Calu3 (cell line): ENCODE results near the gene CYTIP. TPM values are rescaled to one million over a fixed set of nuclear protein-coding genes. Genes with fewer than 3 reads are reported as not detected.
A peak's percentile ranks its signal among the peaks of the same experiment; 100 is the strongest.

Experiments used
- BruUV-seq: library from RNA; stranded (reverse); fragments of 400-500 nt; replicated peaks from 2 replicates; lab custom pipeline; 2021; lab: Mats Ljungman, UMichigan
- CTCF ChIA-PET: fragments of 300-600 bp; sonication (Branson Sonifier 250); formaldehyde crosslinking; loops from one replicate; lab custom pipeline; 2022; ENCODE audit warnings: antibody characterized with exemption; lab: Charles Lee
- DNase-seq: peaks from one replicate; pipeline ENCODE4 v3.0.0; 2022
- H3K27ac Mint-ChIP-seq: one replicate; pipeline ENCODE4 v1.8.0; 2022; ENCODE audit warnings: mixed read lengths; ENCODE audit not compliant: unreplicated experiment
- H3K27me3 Mint-ChIP-seq: one replicate; pipeline ENCODE4 v1.8.0; 2022; ENCODE audit warnings: mixed read lengths; ENCODE audit not compliant: unreplicated experiment
- H3K36me3 Mint-ChIP-seq: one replicate; pipeline ENCODE4 v1.8.0; 2022; ENCODE audit warnings: mild to moderate bottlenecking, moderate library complexity, mixed read lengths; ENCODE audit not compliant: insufficient read depth, unreplicated experiment
- H3K4me1 Mint-ChIP-seq: one replicate; pipeline ENCODE4 v1.8.0; 2022; ENCODE audit warnings: mild to moderate bottlenecking, low read depth, mixed read lengths; ENCODE audit not compliant: unreplicated experiment
- H3K4me3 Mint-ChIP-seq: one replicate; pipeline ENCODE4 v1.8.0; 2022; ENCODE audit warnings: mild to moderate bottlenecking, low read depth, moderate library complexity, mixed read lengths; ENCODE audit not compliant: unreplicated experiment
- H3K9me3 Mint-ChIP-seq: one replicate; pipeline ENCODE4 v1.8.0; 2022; ENCODE audit warnings: low read depth, mixed read lengths; ENCODE audit not compliant: unreplicated experiment
- intact Hi-C: fragments of 100-400 bp; cut with micrococcal nuclease; formaldehyde crosslinking; loops from one replicate; pipeline ENCODE4 v1.10.0; 2022; ENCODE audit not compliant: unreplicated experiment
- total RNA-seq: library from RNA; stranded (reverse); gene quantifications from 2 replicates; pipeline ENCODE4 v1.2.3, GENCODE V29; 2022
- TF ChIP-seq, protein P1 (sequence below): fragments of 200-600 bp; IDR thresholded peaks from one replicate; pipeline ENCODE4 v1.8.0; 2022; ENCODE audit warnings: antibody characterized with exemption; ENCODE audit not compliant: unreplicated experiment

Gene CYTIP
- total RNA-seq, 1 experiment from 2014 or later, result not detected

DNA sequence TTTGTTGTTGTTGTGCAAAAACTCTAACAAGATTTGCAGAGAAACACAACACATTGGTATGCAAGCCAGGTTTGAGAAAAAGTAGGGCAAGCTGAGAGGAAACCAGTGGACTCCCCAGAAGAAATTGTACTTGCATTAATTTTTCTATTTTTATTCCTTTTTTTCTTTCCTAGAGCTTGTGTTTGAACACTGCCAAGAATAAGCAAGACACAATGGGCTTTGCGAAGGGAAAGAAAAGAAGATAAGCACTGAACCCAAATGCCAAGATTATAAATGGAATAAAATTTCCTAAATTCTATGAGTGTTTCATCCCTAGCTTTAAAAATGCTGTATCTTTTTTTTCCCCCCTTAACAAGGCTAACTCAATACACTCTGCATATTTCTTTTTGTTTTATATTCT is 17.0 kb upstream of the CYTIP start:
- no peaks in the 10 kb centered on the region for H3K36me3 Mint-ChIP-seq
- H3K9me3 Mint-ChIP-seq, result no peaks in the 10 kb centered on the region
- H3K27ac Mint-ChIP-seq, result no peak overlapping the region
- intact Hi-C loops, result no loop called here
- DNase-seq, result no peak
- no peaks in the 10 kb centered on the region for H3K27me3 Mint-ChIP-seq
- BruUV-seq, result no TSS peak
- peak overlapping the region; percentile 36 for H3K4me3 Mint-ChIP-seq
- H3K4me1 Mint-ChIP-seq, result peaks cover 15% of the 10 kb centered on the region
- CTCF ChIA-PET, result interaction anchor here (1.1 kb wide), 1 partner anchor 124 kb away, joined by 3 read pairs; no protein-coding TSS in a partner anchor
- TF ChIP-seq, protein P1, sequence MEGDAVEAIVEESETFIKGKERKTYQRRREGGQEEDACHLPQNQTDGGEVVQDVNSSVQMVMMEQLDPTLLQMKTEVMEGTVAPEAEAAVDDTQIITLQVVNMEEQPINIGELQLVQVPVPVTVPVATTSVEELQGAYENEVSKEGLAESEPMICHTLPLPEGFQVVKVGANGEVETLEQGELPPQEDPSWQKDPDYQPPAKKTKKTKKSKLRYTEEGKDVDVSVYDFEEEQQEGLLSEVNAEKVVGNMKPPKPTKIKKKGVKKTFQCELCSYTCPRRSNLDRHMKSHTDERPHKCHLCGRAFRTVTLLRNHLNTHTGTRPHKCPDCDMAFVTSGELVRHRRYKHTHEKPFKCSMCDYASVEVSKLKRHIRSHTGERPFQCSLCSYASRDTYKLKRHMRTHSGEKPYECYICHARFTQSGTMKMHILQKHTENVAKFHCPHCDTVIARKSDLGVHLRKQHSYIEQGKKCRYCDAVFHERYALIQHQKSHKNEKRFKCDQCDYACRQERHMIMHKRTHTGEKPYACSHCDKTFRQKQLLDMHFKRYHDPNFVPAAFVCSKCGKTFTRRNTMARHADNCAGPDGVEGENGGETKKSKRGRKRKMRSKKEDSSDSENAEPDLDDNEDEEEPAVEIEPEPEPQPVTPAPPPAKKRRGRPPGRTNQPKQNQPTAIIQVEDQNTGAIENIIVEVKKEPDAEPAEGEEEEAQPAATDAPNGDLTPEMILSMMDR, result no peak

DNA sequence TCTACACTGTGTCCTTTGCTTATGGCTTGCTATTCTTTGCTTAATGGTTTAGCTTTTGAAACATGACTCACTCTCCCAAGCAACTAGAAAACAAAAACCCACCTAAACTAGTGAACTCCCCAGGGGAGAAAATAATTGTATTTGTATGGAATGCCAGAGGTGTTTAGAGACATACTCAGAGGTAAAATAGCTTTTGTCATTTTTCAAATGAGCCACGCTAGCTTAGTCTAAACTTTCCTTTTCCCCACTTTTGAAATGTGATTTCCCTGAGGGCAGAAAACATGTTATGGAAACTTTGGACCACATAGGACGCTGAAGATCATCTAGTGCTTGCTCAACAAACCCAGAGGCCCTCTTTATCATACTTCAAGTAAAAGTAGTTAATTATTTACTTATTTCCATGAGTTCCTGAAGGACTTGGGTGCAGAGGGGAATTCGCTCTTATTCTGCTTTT is 16.5 kb upstream of the CYTIP start:
- Mint-ChIP-seq H3K9me3 (no peaks in the 10 kb centered on the region), H3K36me3 (no peaks in the 10 kb centered on the region), H3K4me1 (peaks cover 15% of the 10 kb centered on the region), H3K27ac (no peak overlapping the region), H3K27me3 (no peaks in the 10 kb centered on the region), H3K4me3 (peak overlapping the region; percentile 36)
- CTCF ChIA-PET, result interaction anchor here (0.7 to 1.1 kb wide), 2 partner anchors 124 to 189 kb away, joined by 3 to 5 read pairs; no protein-coding TSS in a partner anchor
- no peak for DNase-seq
- BruUV-seq, result no TSS peak
- TF ChIP-seq, protein P1, result no peak
- intact Hi-C loops, result no loop called here

DNA sequence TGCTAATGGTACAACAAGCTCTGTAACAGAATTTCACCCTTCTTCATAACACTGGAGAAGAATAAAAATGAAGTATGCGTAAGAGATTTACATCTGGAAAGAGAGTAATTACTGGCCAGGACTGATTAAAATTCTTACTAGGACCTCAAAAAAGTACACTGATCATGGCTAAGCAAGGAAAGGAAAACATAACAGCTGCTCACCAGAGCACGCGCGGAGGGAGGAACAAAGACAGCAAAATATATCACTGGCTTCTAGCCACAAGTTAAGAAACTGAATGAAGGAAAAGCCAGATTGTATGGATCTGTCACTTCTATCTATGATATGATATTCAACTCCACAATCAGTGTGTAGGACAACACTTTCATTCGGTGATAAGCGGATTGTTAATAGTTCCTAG is 15.6 kb upstream of the CYTIP start:
- no peaks in the 10 kb centered on the region for H3K9me3 Mint-ChIP-seq
- no peak overlapping the region for H3K27ac Mint-ChIP-seq
- intact Hi-C loops, result no loop called here
- H3K4me1 Mint-ChIP-seq, result peaks cover 15% of the 10 kb centered on the region
- H3K36me3 Mint-ChIP-seq, result no peaks in the 10 kb centered on the region
- CTCF ChIA-PET, result no interaction called here
- no peak overlapping the region for H3K4me3 Mint-ChIP-seq
- TF ChIP-seq, protein P1, result no peak
- no peak for DNase-seq
- BruUV-seq, result no TSS peak
- no peaks in the 10 kb centered on the region for H3K27me3 Mint-ChIP-seq

DNA sequence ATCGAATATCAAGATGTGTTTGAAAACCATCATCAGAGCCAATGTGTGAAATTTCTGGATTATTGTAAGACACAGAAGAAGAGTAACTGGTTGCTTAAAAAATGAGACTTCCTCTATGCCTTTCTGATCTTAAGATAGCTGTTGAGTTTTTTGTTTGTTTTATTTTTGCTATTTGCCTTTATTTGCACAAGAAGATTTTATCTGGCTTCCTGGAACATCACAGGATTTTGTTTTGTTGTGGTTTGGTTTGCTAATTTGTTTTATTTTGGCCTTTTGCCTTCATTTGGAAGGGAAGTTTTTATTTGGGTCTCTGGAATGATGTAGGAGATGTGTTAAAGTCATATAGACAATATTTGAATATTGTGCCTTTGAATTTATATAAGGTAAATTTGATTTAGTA is 3.9 kb upstream of the CYTIP start:
- Mint-ChIP-seq H3K9me3 (no peaks in the 10 kb centered on the region), H3K27me3 (no peaks in the 10 kb centered on the region), H3K27ac (no peak overlapping the region), H3K36me3 (no peaks in the 10 kb centered on the region), H3K4me3 (no peak overlapping the region), H3K4me1 (peaks cover 5% of the 10 kb centered on the region)
- TF ChIP-seq, protein P1, result no peak
- CTCF ChIA-PET, result no interaction called here
- intact Hi-C loops, result no loop called here
- DNase-seq, result no peak
- BruUV-seq, result no TSS peak
